ENCODE results near the gene SPEN.
"Not testable (repeated sequence)": the region's sequence is repeated elsewhere in the genome, so short reads cannot be mapped to it uniquely, and the experiment has no call there.

Gene SPEN

DNA sequence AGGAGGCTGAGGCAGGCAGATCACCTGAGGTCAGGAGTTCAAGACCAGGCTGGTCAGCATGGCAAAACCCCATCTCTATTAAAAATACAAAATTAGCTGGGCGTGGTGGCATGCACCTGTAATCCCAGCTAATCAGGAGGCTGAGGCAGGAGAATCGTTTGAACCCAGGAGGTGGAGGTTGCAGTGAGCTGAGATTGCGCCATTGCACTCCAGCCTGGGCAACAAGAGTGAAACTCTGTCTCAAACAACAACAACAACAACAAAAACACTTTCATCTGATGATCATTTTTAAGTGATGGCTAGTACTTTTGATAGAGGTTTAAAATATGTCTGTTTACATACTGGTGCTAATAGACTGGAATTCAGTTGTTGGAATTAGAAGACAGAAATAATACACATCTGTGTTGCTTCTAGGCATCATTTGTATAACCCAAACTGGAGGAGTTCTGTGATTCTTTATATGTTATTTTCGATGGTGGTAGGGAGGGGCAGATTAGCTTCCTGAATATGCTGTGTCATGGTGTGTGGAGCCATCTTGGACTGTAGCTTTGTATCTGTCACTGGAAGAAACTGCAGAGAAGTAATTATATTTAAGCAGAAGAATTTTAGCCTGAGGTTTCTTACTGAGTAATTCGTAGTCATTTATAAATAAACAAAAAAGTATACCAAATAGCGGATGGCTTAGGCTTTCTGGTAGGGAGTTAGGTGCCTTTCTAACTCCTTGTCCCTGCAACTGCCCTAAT, 45.5 kb downstream of the SPEN start:
- DNase-seq (ENCODE audit: low read depth, low spot score), result not testable (repeated sequence)

DNA sequence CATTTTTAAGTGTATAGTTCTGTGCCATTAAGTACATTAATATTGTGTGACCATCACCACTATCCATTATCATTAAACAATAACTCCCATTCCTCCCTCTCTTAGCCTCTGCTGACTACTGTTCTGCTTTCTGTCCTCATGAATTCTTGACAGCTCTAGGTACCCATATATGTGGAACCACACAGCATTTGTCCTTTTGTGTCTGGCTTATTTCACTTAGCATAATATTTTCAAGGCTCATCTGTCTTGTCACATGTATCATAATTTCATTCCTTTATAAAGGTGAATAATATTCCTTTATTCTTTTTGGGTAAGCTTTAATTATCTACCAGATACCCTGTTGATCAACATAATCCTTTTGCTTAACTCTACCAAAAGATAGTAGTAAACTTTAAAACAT, 47.7 kb downstream of the SPEN start:
- no peak for DNase-seq (ENCODE audit: low read depth, low spot score)

DNA sequence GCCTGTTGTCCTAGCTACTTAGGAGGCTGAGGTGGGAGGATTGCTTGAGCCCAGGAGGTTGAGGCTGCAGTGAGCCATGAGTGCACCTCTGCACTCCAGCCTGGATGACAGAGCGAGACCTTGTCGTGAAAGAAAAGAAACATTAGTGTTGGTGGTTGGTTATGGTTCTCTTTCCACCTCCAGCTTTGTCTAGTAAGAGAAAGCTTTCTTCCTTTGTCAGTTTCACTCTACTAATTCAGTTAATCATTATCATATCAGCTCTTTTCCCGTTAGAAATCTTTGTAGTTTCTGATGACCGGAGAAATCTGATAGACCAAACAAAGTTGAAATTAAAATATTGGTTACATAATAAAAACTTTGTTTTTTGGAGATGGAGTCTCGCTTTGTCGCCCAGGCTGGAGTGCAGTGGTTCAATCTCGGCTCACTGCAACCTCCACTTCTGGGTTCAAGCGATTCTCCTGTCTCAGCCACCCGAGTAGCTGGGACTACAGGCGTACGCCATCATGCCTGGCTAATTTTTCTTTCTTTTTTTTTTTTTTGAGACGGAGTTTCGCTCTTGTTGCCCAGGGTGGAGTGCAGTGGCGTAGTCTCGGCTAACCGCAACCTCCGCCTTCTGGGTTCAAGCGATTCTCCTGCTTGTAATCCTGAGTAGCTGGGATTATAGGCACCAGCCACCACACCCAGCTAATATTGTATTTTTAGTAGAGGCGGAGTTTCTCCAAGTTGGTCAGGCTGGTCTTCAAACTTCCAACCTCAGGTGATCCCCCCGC, 49.5 kb downstream of the SPEN start:
- DNase-seq (ENCODE audit: low read depth, low spot score), result not testable (repeated sequence)

DNA sequence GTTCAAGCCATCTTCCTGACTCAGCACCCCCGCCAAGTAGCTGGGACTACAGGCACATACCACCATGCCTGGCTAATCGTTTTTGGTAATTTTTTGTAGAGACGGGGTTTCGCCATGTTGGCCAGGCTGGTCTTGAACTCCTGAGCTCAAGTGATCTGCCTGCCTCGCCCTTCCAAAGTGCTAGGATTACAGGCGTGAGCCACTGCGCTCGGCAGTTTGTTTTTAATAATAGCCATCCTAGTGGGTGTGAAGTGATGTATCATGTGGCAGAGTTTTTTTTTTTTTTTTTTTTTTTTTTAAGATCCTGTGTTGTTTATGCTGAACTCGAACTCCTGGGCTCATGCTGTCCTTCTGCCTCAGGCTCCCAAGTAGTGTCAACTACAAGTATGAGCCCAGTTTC, 51.8 kb downstream of the SPEN start:
- DNase-seq (ENCODE audit: low read depth, low spot score), result no peak

DNA sequence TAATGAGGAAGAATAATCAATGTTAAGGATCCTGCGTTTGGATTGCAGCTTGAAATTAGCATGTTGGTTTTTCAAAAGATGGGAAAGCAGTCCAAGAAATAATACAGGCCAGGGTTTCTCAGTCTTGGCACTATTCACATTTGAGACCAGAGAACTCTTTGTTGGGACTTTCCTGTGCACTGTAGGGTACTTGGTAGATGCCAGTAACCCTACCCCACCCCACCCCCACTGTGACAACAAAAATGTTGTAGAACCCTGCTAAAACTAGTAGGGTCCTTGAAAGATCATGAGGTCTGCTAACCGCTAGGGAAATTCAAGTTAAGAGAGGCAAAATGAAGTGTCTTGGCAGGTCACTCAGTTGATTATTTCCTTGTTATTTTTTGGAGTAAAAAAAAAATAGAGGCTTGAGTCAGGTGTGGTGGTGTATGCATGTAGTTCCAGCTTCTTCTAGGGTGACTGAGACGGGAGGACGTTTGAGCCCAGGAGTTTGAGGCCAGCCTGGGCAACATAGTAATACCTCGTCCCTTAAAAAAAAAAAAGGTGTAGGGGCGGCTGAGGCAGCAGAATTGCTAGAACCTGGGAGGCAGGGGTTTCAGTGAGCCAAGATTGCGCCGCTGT, 53.3 kb downstream of the SPEN start:
- DNase-seq (ENCODE audit: low read depth, low spot score), result no peak

DNA sequence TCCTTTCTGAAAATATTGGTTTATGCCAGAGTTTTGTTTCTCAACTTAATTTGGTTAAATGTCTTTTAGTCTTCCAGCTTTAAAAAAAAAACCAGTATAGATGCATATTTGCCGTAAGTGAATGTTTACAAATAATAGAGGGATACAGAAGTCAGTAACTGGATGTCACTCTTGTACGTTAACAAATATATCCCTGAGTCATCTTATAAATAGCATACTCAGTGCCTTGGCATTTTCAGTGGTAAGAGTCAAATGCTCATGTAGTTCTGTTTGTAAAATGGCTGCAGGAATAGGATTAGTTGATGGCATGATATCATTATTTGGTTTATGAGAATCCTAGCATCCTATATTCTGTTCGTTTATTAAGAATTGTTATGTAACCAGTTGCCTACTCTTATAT, 55.4 kb downstream of the SPEN start:
- no peak for DNase-seq (ENCODE audit: low read depth, low spot score)

DNA sequence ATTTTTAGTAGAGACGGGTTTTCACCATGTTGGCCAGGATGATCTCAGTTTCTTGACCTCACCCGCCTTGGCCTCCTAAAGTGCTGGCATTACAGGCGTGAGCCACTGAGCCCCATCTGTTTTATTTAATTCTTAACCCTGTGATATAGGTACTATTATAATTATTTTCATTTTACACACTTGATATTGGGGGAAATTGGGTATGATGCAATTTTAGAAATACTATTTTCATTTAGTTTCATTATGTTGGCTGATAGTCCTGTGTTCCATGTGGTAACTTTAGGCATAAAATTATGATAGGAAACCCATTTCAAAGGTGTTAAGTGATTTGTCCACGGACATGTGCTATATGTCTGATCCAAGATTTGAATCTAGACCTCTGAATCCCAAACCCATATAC, 61.1 kb downstream of the SPEN start:
- DNase-seq (ENCODE audit: low read depth, low spot score), result no peak

DNA sequence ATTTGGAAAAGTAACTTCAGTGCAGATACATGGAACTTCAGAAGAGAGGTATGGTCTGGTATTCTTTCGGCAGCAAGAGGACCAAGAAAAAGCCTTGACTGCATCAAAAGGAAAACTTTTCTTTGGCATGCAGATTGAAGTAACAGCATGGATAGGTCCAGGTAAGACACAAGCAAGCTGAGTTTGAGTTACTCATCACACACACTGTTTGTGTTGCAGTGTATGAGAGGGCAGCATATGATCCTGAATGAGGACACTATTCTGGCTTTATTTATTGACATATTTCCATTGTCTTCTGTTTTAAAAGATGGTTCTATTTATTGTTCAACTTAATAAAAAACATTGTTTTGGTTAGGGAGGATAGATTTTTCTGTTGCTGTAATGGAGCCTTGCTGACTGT, 63.6 kb downstream of the SPEN start:
- DNase-seq (ENCODE audit: low read depth, low spot score), result no peak

DNA sequence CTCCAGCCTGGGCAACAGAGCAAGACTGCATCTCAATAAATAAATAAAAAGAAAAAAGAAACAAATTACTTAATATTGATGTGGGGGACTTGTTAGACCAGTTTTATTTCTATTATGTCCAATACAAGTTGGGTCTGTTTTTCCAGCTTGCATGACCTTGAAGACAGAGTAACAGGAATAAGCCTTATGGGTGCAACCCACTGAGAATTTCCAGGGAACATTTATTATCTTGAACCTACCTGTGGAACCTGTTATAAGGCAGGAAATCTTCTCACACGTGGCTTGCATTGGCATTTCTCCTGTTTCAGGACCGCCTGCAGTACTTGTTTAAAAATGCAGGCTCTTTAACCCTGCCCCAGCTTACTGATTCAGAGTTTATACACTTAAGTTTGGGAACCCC, 64.4 kb downstream of the SPEN start:
- no peak for DNase-seq (ENCODE audit: low read depth, low spot score)

DNA sequence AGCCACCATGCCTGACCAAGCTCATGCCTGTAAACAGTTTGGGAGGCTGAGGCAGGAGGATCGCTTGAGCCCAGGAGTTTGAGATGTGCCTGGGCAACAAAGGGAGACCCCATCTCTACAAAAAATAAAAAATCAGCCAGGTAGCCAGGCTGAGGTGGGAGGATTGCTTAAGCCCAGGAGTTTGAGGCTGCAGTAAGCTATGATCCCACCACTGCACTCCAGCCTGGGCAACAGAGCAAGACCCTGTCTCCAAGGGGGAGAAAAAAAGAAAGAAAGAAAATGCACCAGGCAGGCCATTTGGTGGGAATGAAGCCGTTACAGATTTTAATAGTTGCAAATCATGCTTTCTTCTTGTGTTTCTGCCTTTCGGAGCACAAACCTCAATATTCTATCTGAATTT, 66.1 kb downstream of the SPEN start:
- not testable (repeated sequence) for DNase-seq (ENCODE audit: low read depth, low spot score)

DNA sequence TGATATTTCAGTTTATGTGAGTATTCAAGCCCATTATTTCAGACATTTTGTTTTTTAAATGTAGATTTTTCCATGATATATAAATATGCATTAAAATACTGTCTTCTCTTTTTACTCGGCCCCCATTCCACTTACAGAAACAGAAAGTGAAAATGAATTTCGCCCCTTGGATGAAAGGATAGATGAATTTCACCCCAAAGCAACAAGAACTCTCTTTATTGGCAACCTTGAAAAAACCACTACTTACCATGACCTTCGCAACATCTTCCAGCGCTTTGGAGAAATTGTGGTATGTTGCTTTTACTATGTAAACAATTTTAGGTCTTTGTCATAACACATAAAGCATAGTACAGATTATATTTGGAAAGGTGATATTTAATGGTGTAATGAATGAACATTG, 68.5 kb downstream of the SPEN start:
- DNase-seq (ENCODE audit: low read depth, low spot score), result no peak

DNA sequence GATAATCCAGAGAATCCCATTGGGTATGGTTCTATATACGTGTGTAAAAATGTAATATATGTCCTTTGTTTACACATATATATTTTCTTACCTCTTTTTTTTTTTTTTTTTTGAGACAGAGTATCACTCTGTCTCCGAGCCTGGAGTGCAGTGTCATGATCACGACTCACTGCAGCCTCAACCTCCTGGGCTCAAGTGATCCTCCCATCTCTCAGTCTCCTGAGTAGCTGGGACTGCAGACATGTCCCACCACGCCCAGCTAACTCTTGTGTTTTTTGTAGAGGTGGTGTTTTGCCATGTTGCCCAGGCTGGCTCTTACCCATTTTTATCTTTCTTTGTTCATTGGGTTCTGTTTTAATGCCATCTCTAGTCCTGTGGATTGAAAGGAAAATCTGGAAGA, 68.9 kb downstream of the SPEN start:
- DNase-seq (ENCODE audit: low read depth, low spot score), result no peak

DNA sequence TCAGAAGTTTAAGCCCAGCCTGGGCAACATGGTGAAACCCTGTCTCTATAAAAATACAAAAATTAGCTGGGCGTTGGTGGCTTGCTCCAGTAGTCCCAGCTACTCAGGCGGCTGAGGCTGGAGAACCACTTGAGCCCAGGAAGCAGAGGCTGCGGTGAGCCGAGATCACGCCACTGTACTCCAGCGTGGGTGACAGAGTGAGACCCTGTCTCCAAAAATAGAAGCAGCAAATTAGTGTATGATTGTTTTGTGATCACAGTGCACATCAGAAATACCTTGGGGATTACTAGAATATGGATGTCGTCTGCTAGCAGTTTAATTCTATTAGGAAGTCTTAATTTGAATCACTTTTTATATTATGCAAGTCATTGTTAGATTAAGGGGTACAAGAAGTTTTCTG, 69.4 kb downstream of the SPEN start:
- no peak for DNase-seq (ENCODE audit: low read depth, low spot score)

DNA sequence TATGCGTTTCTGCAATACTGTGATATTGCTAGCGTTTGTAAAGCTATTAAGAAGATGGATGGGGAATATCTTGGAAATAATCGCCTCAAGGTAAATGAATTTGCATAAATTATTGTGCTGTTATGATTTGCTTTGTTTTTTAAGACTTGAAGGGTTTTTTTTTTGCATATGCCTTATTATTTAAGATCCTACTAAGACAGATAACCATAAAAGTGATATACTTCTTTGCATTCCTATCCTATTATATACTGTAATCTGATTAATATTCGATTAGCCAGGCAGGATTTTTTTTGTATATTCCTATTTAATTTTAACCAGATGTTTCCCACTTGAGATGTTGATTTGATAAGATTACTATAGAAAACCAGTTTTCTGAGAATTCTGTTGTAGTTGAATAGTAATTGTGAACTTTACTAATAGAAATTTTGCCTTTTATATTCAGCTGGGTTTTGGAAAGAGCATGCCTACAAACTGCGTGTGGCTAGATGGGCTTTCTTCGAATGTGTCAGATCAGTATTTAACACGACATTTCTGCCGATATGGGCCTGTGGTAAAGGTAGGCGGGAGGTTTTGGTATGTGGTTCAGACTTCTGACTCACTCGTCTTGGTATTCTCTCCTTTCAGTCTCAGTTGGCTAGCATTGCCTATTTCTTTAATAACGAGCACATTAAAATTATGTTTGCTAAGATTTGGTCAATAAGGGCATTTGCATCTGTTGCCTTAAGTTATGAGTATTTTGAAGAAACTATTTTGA, 71.6 kb downstream of the SPEN start:
- DNase-seq (ENCODE audit: low read depth, low spot score), result no peak

DNA sequence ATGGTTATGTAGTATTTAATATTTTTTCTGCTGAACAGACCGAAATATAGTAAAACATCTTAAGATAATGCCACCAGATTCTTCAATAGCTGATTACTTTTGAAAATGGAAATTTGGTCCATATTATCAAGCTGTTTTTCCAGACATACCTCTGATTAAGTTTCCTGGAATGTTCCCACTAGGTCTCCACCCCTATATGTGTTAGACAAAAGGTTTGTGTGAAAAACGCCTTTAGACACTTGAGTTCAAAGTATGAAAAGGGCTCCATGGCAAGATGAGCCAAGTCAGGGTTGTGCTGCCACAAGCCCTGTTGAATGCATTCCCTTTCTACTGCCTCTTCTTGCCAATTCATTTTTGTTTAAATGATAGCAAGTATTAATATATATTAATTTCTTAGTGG, 75.7 kb downstream of the SPEN start:
- no peak for DNase-seq (ENCODE audit: low read depth, low spot score)

DNA sequence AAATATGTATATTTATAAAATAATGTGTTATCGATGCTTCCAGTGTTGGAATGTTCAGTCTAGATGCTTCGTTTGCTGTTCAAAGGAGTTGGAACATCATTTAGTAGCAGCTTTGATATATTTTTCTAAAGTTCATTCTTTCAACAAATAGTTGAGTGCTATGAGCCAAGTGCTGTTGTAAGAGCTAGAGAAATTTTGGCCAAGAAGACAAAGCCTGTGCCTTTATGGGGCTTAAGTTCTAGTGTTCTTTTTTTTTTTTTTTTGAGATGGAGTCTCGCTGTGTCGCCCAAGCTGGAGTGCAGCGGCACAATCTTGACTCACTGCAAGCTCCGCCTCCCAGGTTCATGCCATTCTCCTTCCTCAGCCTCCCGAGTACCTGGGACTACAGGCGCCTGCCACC, 78.9 kb downstream of the SPEN start:
- DNase-seq (ENCODE audit: low read depth, low spot score), result not testable (repeated sequence)

DNA sequence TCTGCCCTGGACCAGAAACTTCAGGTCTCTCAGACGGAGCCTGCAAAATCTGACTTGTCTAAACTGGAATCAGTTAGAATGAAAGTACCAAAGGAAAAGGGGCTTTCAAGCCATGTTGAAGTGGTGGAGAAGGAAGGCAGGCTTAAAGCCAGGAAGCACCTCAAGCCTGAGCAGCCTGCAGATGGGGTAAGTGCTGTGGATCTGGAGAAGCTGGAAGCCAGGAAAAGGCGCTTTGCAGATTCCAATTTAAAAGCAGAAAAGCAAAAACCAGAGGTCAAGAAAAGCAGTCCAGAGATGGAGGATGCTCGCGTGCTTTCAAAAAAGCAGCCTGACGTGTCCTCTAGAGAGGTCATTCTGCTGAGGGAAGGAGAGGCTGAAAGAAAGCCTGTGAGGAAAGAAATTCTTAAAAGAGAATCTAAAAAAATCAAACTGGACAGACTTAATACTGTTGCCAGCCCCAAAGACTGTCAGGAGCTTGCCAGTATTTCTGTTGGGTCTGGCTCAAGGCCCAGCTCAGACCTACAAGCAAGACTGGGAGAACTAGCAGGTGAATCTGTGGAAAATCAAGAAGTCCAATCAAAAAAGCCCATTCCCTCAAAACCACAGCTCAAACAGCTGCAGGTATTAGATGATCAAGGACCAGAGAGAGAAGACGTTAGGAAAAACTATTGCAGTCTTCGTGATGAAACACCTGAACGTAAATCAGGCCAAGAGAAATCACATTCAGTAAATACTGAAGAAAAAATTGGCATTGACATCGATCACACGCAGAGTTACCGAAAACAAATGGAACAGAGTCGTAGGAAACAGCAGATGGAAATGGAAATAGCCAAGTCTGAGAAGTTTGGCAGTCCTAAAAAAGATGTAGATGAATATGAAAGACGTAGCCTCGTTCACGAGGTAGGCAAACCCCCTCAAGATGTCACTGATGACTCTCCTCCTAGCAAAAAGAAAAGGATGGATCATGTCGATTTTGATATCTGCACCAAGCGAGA, 81.8 kb downstream of the SPEN start:
- DNase-seq (ENCODE audit: low read depth, low spot score), result no peak

DNA sequence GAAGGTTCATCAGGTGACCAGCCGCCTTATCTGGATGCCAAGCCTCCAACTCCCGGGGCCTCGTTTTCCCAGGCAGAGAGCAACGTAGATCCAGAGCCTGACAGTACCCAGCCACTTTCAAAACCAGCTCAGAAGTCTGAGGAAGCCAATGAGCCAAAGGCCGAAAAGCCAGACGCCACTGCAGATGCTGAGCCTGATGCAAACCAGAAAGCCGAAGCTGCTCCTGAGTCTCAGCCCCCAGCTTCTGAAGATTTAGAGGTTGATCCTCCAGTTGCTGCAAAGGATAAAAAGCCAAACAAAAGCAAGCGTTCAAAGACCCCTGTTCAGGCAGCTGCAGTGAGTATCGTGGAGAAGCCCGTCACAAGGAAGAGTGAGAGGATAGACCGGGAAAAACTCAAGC, 83.9 kb downstream of the SPEN start:
- no peak for DNase-seq (ENCODE audit: low read depth, low spot score)

DNA sequence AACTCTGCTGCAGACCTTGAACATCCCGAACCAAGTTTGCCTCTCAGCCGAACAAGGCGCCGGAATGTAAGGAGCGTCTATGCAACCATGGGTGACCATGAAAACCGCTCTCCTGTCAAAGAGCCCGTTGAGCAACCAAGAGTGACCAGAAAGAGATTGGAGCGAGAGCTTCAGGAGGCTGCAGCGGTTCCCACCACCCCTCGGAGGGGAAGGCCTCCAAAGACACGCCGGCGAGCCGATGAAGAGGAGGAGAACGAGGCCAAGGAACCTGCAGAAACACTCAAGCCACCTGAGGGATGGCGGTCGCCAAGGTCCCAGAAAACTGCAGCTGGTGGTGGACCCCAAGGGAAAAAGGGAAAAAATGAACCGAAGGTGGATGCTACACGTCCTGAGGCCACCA, 84.4 kb downstream of the SPEN start:
- DNase-seq (ENCODE audit: low read depth, low spot score), result no peak

DNA sequence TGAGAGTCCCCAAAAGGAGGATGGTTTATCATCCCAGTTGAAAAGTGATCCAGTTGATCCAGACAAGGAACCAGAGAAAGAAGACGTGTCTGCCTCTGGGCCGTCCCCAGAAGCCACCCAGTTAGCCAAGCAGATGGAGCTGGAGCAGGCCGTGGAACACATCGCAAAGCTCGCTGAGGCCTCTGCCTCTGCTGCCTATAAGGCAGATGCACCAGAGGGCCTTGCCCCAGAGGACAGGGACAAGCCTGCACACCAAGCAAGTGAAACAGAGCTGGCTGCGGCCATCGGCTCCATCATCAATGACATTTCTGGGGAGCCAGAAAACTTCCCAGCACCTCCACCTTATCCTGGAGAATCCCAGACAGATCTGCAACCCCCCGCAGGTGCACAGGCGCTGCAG, 85.1 kb downstream of the SPEN start:
- no peak for DNase-seq (ENCODE audit: low read depth, low spot score)

DNA sequence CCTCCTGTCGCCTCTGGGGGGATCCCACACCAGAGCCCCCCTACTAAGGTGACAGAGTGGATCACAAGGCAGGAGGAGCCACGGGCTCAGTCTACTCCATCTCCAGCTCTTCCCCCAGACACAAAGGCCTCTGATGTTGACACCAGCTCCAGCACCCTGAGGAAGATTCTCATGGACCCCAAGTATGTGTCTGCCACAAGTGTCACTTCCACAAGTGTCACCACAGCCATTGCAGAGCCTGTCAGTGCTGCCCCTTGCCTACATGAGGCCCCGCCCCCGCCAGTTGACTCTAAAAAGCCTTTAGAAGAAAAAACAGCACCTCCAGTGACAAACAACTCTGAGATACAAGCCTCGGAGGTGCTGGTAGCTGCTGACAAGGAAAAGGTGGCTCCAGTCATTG, 86.2 kb downstream of the SPEN start:
- no peak for DNase-seq (ENCODE audit: low read depth, low spot score)
